Inferior parietal cortex (tissue), 1 donor: Measurements from ENCODE around the gene HTRA2.

Experiments used
- DNase-seq: peaks from one replicate; pipeline ENCODE4 v3.0.0-alpha.2; 2016; ENCODE audit errors: extremely low spot score

Gene HTRA2

GRCh38 chr2:74515981-74516633, 13.6 kb upstream of the HTRA2 start:
- DNase-seq = no peak

DNA sequence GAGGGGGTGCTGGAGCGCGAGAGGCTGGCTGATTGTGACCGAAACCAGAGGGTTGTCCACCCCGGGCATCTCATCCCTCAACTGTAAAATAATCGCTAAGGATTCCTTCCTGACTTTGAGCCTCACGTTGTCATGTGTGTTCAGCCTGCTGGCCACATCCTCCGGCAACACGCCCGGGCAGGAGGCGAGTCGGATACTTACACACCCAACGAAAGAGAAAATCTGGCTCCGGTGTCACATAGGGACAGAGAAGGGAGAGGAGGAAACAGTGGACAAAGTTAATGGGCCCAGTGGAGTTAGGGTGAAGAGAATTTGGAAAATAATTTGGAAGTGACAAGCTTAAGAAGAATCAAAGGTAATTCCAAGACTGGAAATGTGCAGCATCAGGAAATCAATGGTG, 13.1 kb upstream of the HTRA2 start:
- no peak for DNase-seq

DNA sequence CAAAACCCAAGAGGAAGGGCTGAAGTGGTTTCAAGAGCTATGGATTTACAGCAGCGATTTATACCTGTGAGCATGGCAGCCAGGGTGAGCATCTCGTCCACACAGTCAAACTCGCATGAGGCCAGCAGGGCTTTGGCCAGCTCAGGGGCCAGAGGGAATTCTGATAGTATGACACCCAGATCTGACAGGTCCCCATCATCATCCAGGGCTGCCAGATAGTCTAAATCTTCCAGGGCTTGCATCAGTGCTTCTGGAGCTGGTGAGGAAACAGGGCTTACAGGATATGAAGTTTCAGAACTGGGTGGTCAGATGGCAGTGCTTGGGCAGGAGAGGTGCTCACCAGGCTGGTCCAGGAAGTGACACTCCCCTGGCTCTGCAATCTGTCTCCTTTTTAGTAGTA, 7.2 kb upstream of the HTRA2 start:
- no peak for DNase-seq

DNA sequence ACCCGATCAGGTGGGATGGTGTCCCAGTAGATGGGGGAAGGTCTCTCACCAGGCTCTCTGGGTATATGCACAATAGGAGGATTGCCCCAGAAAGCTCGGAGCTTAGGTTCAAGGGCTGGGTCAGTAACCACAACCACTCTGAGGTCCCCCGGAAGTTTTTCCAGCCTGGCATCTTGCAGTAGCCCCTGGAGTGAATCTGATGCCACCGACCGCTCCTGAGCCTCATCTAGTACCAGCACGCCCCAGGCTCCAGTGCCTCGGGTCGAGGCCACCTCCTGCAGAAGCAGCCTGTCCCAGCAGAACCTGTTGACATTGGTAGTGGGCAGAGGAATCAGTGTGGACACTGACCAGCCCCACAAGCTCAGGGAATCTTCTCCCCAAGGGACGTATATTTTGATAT, 5.7 kb upstream of the HTRA2 start:
- DNase-seq = no peak

DNA sequence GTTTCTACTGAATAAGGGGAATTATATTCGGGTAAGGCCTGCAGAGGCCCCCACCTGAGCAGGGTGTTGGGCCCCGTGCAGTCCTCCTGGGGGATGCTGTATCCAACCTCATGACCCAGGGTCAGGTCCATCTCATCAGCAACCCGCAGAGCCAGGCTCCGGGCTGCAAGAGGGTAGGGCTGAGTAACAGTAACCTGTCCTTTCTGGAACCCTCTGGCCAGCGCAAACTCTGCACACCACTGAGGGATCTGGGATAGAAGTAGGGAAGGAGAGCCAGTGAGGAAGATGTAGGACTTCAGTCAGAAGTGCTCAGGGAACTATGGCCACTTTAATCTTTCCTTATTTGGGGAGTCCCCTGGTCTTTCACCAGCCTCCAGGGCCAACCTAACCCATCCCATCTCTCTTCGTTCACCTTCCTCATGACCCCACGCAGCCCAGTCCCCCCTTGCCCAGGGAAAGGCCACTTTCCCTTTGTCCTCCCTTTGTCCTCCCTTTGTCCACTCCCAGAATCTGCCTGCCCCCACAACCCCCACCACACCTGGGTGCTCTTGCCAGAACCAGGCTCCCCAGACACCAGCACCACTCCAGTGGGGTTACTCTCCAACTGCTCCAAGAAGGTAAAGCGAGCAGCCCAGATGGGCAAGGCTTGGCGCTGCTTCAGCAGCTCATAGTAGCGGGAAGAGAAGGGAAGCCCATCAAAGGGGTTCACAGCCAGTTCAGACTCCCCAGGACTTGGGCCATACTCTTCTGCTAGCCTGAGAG, 4.6 kb upstream of the HTRA2 start:
- DNase-seq = no peak

- DNase-seq = no peak
These were observed 3.8 kb upstream of the HTRA2 start, which contains the start of gene DQX1 for GRCh38 chr2:74525717-74526648. Gene DQX1 (minus strand): TSS chr2:74526231. CDS start chr2:74525729, 502 bp downstream.

DNA sequence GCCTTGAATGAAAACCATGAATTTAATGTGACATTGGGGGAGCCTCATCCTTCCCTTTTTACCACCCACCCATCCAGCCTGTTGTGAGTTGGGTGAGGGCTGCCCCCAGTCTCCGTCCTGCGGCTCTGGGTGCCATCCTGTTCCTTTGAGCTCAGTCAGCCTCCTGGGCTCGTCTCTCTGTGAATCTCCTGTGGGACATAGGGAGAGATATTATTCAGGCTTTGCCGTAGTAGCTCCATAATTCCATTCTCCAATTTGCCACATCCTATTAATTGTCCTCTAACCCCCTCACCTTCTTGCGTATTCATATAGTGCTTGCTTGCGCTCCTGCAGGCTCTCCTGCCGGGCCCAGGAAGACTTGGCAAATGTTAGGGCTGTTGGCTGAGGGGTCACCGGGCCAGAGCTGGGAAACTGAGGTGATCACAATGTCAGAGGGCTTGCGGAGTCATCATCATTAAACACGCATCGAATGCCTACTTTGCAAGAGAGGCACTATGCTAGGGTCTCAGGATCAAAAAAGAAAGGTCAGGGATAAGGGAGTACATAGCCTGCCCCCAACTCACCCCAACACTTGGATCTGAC, 3.0 kb upstream of the HTRA2 start:
- DNase-seq = no peak

DNA sequence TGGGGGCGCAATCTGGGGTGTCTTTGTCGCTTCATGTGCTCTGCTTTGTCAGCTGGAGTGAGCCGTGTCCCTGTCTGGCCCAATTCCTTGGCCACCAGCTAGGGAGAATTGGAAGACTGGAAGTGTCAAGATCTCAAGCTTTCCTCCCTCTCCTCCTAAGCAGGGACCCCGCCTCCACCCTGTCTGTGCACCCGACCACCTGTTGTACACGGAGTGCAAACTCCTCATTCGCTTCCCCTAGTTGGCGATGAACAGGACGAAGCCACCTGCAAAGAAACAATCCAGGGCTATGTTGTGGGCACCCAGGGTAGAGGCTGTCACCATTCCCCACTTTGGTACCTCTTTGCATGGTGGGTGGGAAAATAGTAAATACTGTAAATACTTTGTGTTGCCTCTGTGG, 2.0 kb upstream of the HTRA2 start:
- DNase-seq = no peak

DNA sequence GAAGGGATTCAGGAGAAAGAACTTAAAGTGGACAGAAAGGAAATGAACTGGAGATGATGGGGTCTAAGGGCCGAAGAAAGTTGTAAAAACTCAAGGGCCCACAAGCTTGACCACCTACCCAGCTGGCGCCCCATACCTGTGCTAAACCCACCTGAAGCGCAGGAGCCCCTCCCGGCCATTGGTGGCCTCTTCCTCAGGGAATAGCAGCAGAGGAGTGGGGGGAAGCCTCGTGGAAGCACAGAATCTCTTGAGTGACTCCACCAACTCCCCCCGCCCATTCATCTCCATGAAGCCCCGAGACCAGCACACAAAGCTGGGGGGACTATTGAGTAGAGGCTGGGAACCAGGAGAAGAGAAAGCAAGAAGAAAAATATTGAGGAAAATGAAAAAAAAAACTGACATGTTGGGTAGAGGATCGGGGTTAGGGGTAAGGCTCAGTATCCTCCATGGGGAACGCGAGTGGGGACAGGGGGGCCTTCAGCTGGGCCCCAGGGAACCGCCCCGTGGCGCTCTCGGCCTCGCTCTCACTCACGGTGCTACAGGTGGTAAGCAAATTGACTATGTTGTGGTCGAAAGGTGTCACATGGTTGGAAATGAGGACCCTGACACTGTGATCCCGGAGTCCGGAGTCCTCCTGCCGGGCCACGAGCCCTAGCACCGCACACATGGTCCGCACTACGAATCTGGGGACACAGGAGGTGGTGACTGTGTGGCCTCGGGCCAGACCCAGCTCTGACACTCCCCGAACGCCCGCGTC, 955 bp upstream of the HTRA2 start:
- DNase-seq = no peak

- DNase-seq = peak; percentile 59
These were observed 780 bp downstream of the HTRA2 start for GRCh38 chr2:74530239-74531187.

DNA sequence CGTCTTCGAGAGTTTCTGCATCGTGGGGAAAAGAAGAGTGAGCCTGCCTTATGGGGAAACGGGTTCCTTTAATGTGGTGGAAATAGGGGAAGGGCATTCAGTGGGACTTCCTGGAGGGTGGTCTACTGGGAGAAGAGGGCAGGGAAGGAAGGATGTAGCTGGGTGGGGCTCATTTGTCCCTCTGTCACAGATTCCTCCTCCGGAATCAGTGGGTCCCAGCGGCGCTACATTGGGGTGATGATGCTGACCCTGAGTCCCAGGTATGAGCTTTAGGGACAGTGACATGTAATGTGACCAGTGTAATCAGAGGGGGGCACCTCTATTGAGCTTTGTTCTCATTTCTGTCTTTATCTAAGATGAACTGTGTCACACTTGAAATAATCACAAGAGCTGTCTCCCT, 1.9 kb downstream of the HTRA2 start:
- no peak for DNase-seq

- DNase-seq = no peak
These were observed 2.5 kb downstream of the HTRA2 start for GRCh38 chr2:74532222-74532621.

- no peak for DNase-seq
These were observed 3.7 kb downstream of the HTRA2 start for GRCh38 chr2:74533464-74533863.

- no peak for DNase-seq
These were observed 4.7 kb downstream of the HTRA2 start for GRCh38 chr2:74534411-74534810.

DNA sequence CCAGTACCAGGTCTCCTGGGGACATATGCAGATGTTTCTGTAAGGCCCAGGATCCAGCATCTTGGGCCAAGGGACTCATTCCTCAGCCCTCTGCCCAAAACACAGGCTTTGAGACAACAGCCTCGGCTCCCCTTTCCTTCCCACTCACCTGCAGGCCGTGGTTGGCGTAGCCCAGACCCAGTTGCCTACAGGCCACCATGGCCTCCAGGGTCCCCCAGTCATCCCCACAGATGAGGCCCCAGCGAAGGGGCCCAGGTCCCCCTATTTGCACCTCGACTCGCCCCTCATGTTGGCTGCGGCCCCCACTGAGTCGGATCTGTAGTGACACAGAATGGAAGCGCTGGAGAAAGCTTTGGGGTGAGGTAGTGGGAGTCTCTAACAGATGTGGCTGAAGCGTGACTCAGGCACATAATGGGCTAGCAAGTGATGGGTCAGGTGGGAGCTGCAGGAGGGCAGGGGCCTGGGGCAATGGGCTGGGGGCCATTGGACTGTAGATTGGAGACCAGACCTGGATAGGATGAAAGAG, 5.8 kb downstream of the HTRA2 start:
- DNase-seq = no peak

DNA sequence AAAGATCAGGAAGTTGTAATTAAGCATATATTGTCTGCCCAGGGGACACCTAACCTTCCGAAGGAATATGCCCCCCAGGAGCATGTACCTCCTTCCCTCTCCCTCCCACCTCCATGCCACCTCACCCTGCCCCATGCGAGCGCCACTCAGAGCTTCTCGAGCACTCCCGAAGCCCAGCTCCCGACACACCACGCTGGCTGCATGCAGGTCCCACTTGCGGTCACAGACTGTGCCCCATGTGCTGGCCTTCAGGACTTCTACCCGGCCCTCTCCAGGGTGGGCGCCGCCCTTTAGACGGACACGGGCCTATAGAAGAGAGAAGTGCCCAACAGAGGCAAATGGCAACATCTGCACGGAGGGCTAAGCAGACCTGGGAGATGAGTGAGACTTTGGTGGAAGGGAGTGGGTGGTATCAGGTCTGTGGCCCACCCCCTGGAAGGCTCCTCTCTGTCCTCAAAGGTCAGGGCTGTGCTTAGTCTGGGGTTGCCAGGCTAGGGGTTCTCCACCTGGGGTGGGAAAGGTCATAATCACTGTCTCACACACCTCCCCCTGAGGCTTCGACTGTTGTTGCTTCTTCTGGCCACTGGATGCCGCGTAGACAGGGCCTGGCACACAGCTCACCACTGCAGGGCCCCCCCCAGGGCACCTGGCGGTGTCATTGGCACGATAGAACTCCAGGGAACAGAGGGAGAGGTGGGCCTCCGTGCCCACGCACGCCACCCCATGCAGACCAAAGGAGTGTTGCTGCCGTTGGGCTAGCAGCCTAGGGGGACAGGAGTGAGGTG, 6.6 kb downstream of the HTRA2 start:
- no peak for DNase-seq

- DNase-seq = no peak
These were observed 7.4 kb downstream of the HTRA2 start for GRCh38 chr2:74537140-74537539.

- DNase-seq = no peak
These were observed 9.2 kb downstream of the HTRA2 start for GRCh38 chr2:74538881-74539339.

- no peak for DNase-seq
These were observed 10.6 kb downstream of the HTRA2 start for GRCh38 chr2:74540291-74540690.
